Measurements from ENCODE around the gene CACNA1D.
"Not testable (repeated sequence)": the region's sequence is repeated elsewhere in the genome, so short reads cannot be mapped to it uniquely, and the experiment has no call there.

DNA sequence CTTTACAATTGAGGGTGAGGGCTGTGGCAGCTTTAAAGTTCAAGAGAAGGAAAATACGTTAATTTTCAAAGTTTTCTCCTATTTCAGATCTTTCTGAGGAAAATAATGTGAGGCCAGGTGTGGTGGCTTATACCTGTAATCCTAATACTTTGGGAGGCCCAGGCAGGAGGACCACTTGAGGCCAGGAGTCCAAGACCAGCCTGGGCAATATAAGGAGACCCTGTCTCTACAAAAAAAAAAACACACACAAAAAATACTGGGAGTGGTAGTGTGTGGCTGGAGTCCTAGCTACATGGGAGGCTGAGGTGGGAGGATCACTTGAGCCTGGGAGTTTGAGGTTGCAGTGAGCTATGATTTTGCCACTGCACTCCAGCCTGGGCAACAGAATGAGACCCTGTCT, 16.7 kb upstream of the CACNA1D start:
- not testable (repeated sequence) for TF ChIP-seq POLR2A (IDR thresholded peaks at IDR 0.05)
- TF ChIP-seq, protein P1, sequence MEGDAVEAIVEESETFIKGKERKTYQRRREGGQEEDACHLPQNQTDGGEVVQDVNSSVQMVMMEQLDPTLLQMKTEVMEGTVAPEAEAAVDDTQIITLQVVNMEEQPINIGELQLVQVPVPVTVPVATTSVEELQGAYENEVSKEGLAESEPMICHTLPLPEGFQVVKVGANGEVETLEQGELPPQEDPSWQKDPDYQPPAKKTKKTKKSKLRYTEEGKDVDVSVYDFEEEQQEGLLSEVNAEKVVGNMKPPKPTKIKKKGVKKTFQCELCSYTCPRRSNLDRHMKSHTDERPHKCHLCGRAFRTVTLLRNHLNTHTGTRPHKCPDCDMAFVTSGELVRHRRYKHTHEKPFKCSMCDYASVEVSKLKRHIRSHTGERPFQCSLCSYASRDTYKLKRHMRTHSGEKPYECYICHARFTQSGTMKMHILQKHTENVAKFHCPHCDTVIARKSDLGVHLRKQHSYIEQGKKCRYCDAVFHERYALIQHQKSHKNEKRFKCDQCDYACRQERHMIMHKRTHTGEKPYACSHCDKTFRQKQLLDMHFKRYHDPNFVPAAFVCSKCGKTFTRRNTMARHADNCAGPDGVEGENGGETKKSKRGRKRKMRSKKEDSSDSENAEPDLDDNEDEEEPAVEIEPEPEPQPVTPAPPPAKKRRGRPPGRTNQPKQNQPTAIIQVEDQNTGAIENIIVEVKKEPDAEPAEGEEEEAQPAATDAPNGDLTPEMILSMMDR (IDR thresholded peaks at IDR 0.05): not testable (repeated sequence)
